ENCODE results near the gene PRRT2.

DNA sequence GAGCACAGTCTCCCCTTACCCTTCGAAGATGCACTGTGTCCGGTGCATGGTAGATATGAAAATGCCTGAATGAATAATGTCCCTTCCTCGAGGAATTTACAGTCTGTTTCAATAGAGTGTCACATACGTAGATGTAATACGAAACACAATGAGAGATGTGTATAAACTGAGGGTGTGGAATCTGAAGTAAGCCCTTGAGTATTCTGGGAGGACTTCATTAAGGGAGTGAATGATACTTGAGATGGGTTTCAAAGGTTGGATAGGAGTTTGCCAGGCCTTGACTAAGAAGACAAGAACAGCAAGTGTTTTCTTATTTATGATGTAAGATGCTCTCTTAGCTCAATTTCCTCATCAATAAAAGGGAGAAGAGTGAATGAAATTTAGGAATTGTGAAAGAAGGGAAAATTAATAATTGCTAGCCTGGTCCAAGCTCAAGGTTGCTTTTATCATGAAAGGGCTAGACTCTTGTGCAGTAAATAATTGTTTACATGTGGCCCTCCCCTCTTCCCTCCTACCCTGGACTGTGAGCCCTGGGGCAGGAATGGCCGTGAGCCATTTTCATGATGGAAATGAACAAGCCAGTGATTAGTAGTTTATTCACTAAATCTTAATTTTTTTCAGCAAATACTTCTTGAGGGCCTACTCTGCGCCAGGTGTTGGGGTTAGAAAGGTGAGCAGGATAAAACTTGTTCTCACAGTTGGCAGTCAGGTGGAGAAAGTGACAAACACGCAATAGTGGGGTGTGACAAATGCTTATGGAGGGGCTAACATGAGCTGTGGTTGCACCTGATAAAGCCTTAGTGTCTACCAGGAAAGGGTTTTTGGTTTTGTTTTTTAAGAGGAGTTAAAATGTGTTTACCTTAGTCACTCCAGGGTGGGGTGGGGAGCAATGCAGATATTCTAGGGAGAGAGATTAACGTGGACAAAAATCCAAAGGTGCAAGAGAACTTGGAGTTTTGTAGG is 19.9 kb upstream of the PRRT2 start:
- TF ChIP-seq RCOR1 (IDR thresholded peaks at IDR 0.05; ENCODE audit: low read depth, low read length) (no peak), HES2 (IDR thresholded peaks at IDR 0.05) (no peak), CTCF (IDR thresholded peaks at IDR 0.05) (no peak), POLR2AphosphoS2 (conservative IDR thresholded peaks at IDR 0.05; ENCODE audit: low read length) (no peak), PHF8 (IDR thresholded peaks at IDR 0.05; ENCODE audit: borderline replicate concordance, low read depth) (no peak), POLR2A (IDR thresholded peaks at IDR 0.05; ENCODE audit: low read length) (no peak), FOSB (CRISPR knock-in tag; IDR thresholded peaks at IDR 0.05) (no peak), RAD21 (conservative IDR thresholded peaks at IDR 0.05 in 1 of 2, IDR thresholded peaks at IDR 0.05 in 1 of 2) (no peak), MAZ (IDR thresholded peaks at IDR 0.05; ENCODE audit: borderline replicate concordance, low read depth, low read length) (no peak), CHD2 (IDR thresholded peaks at IDR 0.05; ENCODE audit: low read length, partially characterized antibody) (no peak), NFE2L2 (conservative IDR thresholded peaks at IDR 0.05; ENCODE audit: low read length) (no peak), KDM1A (IDR thresholded peaks at IDR 0.05; ENCODE audit: low read depth) (no peak), EP300 (IDR thresholded peaks at IDR 0.05) (no peak)
